Measurements from ENCODE around the gene ADGRV1. TPM values are rescaled to one million over a fixed set of nuclear protein-coding genes. Genes with fewer than 3 reads are reported as not detected.

Gene ADGRV1
- total and polyA plus RNA-seq, 12 donors, result 129 to 2,577 (median 695) TPM

GRCh38 chr5:91126448-91126847, 567.9 kb downstream of the ADGRV1 start:
- 14 to 30% (median 17%) methylated on average over 1 of the region's 1 CpG for WGBS, 4 donors
- Histone ChIP-seq H3K4me1 (replicated peaks in 1 of 2) (peaks cover 33 to 76% of the 10 kb centered on the region in 2 donors), H3K36me3 (replicated peaks in 1 of 2) (no peaks in the 10 kb centered on the region), H3K4me3 (no peak overlapping the region), H3K27ac (peak overlapping the region; percentile 38 to 80 (median 69)), H3K9me3 (replicated peaks in 1 of 3) (no peaks in the 10 kb centered on the region), H3K27me3 (no peaks in the 10 kb centered on the region)
- intact Hi-C loops (cut with DNase I), result no loop called here
- no peak for TF ChIP-seq POLR2A (IDR thresholded peaks at IDR 0.05)
- DNase-seq, result no peak

- WGBS, 4 donors, result 65 to 77% (median 69%) methylated on average over 2 of the region's 2 CpGs
- intact Hi-C loops (cut with DNase I), result no loop called here
These were observed 568.3 kb downstream of the ADGRV1 start for GRCh38 chr5:91126888-91127287.

GRCh38 chr5:91127456-91128081, 569.0 kb downstream of the ADGRV1 start:
- no peak for DNase-seq
- WGBS, 4 donors, result 24 to 52% (median 39%) methylated on average over 1 of the region's 1 CpG
- intact Hi-C loops (cut with DNase I), result no loop called here
- Histone ChIP-seq H3K36me3 (replicated peaks in 1 of 2) (no peaks in the 10 kb centered on the region), H3K9me3 (replicated peaks in 1 of 3) (no peaks in the 10 kb centered on the region), H3K4me3 (no peak overlapping the region), H3K27me3 (no peaks in the 10 kb centered on the region), H3K4me1 (replicated peaks in 1 of 2) (peaks cover 33 to 65% of the 10 kb centered on the region in 2 donors), H3K27ac (peak overlapping the region; percentile 38 to 80 (median 69))
- no peak for TF ChIP-seq POLR2A (IDR thresholded peaks at IDR 0.05)
- no peak for TF ChIP-seq CTCF (IDR thresholded peaks at IDR 0.05)

More at GRCh38 chr5:91126888-91127287, 568.3 kb downstream of the ADGRV1 start:
- H3K9me3 ChIP-seq (replicated peaks in 1 of 3), result no peaks in the 10 kb centered on the region
- no peaks in the 10 kb centered on the region for H3K27me3 ChIP-seq
- no peak overlapping the region for H3K4me3 ChIP-seq
- peaks cover 33 to 72% of the 10 kb centered on the region in 2 donors for H3K4me1 ChIP-seq (replicated peaks in 1 of 2)
- TF ChIP-seq POLR2A (IDR thresholded peaks at IDR 0.05) (no peak), CTCF (IDR thresholded peaks at IDR 0.05) (no peak)
- no peak for DNase-seq
- H3K36me3 ChIP-seq (replicated peaks in 1 of 2), result no peaks in the 10 kb centered on the region
- peak overlapping the region; percentile 38 to 80 (median 69) for H3K27ac ChIP-seq

GRCh38 chr5:91128604-91129003, 570.0 kb downstream of the ADGRV1 start:
- peaks cover 28 to 55% of the 10 kb centered on the region in 2 donors for H3K4me1 ChIP-seq (replicated peaks in 1 of 2)
- no peaks in the 10 kb centered on the region for H3K27me3 ChIP-seq
- WGBS, 4 donors, result 84 to 100% (median 90%) methylated on average over 1 of the region's 1 CpG
- TF ChIP-seq CTCF (IDR thresholded peaks at IDR 0.05) (no peak), POLR2A (IDR thresholded peaks at IDR 0.05) (no peak)
- H3K9me3 ChIP-seq (replicated peaks in 1 of 3), result no peaks in the 10 kb centered on the region
- no peak overlapping the region for H3K4me3 ChIP-seq
- H3K27ac ChIP-seq, result peak overlapping the region in 3 of 5 donors; percentile 4 to 80 (median 11)
- intact Hi-C loops (cut with DNase I), result no loop called here
- no peak for DNase-seq
- H3K36me3 ChIP-seq (replicated peaks in 1 of 2), result no peaks in the 10 kb centered on the region

GRCh38 chr5:91129748-91130147, 571.2 kb downstream of the ADGRV1 start:
- peaks cover 23 to 43% of the 10 kb centered on the region in 2 donors for H3K4me1 ChIP-seq (replicated peaks in 1 of 2)
- intact Hi-C loops (cut with DNase I), result no loop called here
- 87 to 100% (median 100%) methylated on average over 1 of the region's 1 CpG for WGBS, 4 donors

More at GRCh38 chr5:91129748-91130147, 571.2 kb downstream of the ADGRV1 start:
- Histone ChIP-seq H3K4me3 (no peak overlapping the region), H3K9me3 (replicated peaks in 1 of 3) (no peaks in the 10 kb centered on the region), H3K36me3 (replicated peaks in 1 of 2) (no peaks in the 10 kb centered on the region), H3K27me3 (no peaks in the 10 kb centered on the region), H3K27ac (peak overlapping the region in 1 of 5 donors; percentile 4)
- DNase-seq, result no peak
- no peak for TF ChIP-seq CTCF (IDR thresholded peaks at IDR 0.05)
- TF ChIP-seq POLR2A (IDR thresholded peaks at IDR 0.05), result no peak
